ENCODE measurements around the gene NAT14. TPM values are rescaled to one million over a fixed set of nuclear protein-coding genes. Genes with fewer than 3 reads are reported as not detected.
A peak's percentile ranks its signal among the peaks of the same experiment; 100 is the strongest.
"Not testable (repeated sequence)": the region's sequence is repeated elsewhere in the genome, so short reads cannot be mapped to it uniquely, and the experiment has no call there.

NAT14 gene
- total RNA-seq = 6.0 TPM
- long read RNA-seq, partial matches to known transcripts = 0 of 3 reads
- long read RNA-seq, other reads (novel, unspliced or antisense) = 2 of 3 reads

DNA sequence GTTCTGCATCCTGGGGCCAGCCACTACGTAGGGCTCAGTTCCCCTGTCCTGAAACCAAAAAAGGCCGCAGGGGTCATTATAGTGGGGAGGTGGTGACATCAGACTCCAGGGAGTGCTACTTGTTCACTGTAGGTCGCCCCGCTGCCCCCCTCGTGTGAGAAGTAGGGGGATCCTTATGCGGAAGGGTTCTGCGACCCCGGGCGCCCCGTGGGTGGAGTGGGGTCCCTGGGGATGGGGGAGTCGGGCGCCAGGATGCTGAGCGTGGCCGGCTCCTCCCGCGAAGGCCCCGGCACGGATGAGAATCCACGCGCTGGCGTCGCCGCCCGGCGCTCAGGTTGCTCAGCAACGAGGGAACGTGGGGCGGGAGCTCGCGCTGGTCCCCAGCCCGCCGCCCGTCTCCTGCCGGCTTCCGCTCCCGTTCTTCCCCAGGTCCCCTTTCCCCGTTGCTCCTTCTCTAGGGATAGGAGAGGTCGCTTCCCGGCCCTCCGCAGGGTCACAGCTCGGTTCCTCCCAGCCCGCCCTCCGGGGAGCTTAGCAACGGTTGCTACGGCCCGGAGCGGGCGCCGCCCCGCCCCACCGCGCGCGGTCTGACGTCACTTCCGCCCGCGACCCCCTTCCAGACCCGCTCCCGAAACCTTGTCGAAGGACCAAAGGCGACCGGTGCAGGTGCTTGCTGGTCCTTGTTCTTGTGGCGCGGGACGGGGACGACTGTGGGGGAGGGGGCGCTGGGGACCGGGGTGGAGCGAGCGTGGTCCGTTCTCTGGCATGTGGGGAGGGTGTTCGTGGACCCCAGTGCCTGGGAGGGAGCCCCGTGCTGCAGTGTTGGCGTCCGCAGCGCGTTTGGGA lies at the start of gene NAT14:
TSS of gene NAT14 (plus strand) at position 596 of the 846 bp plus-strand sequence. CDS start 521 bp downstream, outside the sequence.
- DNase-seq (peak; percentile 77), ATAC-seq (peak; percentile 39)
- intact Hi-C loops (cut with micrococcal nuclease) = no loop called here

GRCh38 chr19:55436847-55437246 lies 48.1 kb upstream of the NAT14 start:
- intact Hi-C loops (cut with micrococcal nuclease) = no loop called here
- ATAC-seq = no peak
- no peak for DNase-seq

DNA sequence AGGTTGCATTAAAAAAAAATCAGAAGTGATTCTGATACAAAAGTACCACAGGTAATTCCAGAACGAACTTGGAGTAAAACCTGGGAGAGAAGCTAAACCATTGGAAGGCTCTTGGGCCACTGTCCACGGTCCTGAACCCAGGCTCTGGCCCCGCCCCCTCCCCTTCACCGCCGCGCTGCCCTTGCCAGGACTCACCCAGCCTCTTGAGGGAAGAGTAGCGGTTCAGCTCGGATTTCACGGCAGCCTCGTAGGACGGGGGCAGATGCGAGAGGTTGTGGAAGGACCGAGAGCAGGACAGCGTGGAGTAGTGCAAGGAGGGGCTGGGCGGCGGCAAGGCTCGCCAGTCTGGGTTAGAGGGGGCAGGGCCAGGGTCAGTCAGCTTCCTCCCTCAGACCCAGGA lies 47.6 kb upstream of the NAT14 start:
- intact Hi-C loops (cut with micrococcal nuclease) = no loop called here
- ATAC-seq (peak; percentile 89), DNase-seq (peak; percentile 73)

GRCh38 chr19:55439052-55439451 lies 45.9 kb upstream of the NAT14 start:
- DNase-seq (no peak), ATAC-seq (no peak)
- intact Hi-C loops (cut with micrococcal nuclease) = no loop called here

DNA sequence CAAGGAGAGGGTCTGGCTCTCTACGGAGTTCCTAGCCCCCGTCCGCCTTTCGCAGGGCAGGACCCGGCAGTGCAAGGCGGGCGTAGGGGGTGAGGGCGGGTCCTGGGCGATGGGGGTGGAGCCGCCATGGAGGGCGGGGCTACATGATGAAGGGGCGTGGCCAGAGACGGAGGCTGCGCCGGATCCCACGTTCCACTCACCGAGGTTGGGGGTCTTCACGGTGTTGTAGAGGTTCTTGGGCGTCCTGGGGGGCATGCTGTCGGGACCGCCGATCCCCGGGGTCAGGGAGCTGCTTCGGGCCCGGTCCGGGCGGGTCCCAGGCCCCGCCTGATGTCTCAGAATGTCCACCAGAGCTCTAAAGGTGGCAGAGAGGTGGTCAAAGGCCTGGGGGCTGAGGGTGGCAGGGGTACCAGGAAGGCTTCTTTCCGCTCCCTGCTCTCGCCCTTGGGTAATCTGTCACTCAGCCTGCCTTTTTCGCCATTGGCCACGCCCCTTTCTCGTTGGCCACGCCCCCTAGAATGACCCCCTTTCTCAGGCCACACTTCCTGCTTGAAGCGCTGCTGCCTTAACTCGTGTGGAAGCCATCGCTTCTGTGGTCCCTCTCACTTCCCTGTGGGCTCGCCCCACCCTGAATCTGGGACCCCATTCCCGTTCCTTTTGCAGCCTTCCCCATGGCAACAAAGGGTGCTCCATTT lies 44.4 kb upstream of the NAT14 start:
- intact Hi-C loops (cut with micrococcal nuclease) = no loop called here
- DNase-seq (no peak), ATAC-seq (no peak)

GRCh38 chr19:55441319-55441691 lies 43.7 kb upstream of the NAT14 start:
- DNase-seq (no peak), ATAC-seq (no peak)
- intact Hi-C loops (cut with micrococcal nuclease) = no loop called here

- ATAC-seq (no peak), DNase-seq (no peak)
- intact Hi-C loops (cut with micrococcal nuclease) = no loop called here
Observed at GRCh38 chr19:55441692-55442321, 43.2 kb upstream of the NAT14 start.

DNA sequence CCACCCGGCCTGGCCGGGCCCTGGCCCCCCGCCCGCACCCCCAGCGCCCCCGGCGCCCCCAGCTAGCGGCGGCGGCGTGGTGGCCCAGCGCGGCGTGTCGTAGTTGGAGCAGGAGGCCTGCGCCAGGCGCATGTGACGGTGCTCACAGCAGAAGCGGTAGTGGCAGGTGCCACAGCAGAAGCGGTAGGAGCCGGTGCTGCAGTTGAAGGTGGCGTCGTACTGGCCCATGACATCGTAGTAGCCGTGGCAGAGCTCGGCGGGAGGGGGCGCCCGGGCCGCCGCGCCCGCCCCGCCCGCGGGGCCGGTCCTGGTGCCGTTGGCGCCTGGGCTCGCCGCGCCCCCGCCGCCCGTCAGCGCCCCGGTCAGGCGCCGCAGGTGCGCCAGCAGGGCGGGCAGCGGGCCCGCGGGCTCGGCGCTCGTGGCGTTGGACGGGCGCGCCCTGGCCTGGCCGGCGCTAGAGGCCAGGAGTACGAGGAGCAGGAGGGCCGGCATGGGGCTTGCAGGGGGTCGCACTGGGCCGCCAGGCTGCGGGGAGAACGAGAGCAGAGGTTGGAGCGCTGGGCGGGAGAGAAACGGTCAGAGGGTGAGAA lies 42.5 kb upstream of the NAT14 start:
- DNase-seq (no peak), ATAC-seq (no peak)
- intact Hi-C loops (cut with micrococcal nuclease) = no loop called here

DNA sequence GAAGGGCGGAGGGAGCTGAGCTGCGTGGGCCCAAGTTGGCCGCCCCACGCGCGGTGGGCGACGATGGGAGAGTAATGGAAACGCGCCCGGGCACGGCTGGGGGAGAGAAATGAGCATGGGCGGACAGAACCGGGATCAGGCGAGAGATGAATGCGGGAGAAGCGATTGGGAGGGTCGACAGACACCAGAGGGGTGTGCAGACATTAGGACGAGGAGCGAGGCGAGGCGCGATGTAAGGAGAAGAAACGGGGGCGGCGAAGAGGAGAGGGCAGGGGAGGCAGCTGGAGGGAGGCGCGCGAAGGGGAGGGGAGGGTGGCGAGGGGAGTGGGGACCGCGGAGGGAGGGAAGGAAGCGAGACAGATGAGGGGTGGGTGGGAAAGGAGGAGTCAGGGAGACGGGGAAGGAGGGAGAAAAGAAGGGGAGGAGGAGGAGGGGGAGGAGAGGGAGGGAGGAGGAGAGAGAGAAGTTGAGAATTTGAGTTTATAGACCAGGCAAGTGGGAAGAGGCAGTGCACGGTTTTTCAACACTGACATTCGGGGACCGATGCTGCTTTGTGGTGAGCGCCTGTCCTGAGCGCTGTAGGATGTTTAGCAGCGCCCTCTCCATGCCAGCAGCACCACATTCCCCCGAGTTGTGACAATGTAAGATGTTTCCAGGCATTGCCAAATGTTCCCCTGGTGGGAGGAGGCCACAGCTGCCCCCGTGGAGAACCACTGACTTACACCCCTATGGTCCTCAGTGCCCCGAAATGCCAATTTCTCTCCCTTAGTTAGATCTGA lies 41.8 kb upstream of the NAT14 start, which contains the start of gene SHISA7:
TSS of gene SHISA7 (minus strand) at position 256 of the 779 bp plus-strand sequence. CDS start 437 bp downstream, outside the sequence.
- DNase-seq (no peak), ATAC-seq (no peak)
- intact Hi-C loops (cut with micrococcal nuclease) = no loop called here

DNA sequence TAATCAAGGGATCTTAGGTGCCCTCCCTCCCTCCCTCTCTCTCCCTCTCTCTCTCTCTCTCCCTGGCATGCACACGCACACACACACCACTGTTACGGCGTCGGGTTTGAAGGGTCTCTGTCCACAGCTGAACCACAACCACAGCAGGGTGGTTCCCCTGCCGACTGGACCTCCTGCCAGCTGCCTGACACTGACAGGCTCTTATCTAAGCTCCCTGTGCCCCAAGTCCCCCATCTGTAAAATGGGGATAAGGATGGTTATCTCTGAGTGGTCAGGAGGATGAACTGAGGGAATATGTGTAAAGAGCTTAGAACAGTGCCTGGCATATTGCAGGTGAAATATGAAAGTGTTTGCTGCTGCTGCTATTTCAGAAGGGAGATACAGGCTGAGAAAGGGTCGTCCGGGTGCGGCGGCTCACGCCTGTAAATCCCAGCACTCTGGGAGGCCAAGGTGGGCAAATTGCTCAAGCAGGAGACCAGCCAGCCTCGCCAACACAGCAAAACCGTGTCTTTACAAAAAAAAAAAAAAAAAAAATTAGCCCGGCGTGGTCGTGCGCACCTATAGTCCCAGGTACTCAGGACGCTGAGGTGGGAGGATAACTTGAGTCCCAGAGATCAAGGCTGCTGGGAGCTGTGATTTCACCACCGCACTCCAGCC lies 41.0 kb upstream of the NAT14 start:
- intact Hi-C loops (cut with micrococcal nuclease) = no loop called here
- ATAC-seq (no peak), DNase-seq (no peak)

DNA sequence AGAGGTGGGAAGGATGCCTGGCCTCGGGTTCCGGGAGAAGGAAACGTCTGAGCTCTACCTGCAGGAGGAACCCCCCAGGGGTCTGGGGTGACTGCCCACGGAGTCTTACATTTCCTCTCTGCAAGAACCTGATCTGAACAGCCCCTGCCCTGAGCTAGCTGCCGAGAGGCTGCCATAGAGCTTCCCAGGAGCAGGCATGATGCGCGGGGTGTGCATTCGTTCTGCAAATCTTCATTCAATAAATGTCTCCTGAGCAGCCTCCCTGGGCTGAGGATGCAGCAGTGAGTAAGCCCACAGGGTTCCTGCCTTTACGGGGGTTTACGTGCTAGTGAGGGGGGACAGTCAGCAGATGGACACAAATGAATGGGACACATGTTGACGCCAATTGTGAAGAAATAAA lies 40.3 kb upstream of the NAT14 start:
- ATAC-seq (no peak), DNase-seq (no peak)
- intact Hi-C loops (cut with micrococcal nuclease) = no loop called here

GRCh38 chr19:55446060-55446459 lies 38.9 kb upstream of the NAT14 start:
- DNase-seq = no peak
- ATAC-seq = no peak
- intact Hi-C loops (cut with micrococcal nuclease) = no loop called here

DNA sequence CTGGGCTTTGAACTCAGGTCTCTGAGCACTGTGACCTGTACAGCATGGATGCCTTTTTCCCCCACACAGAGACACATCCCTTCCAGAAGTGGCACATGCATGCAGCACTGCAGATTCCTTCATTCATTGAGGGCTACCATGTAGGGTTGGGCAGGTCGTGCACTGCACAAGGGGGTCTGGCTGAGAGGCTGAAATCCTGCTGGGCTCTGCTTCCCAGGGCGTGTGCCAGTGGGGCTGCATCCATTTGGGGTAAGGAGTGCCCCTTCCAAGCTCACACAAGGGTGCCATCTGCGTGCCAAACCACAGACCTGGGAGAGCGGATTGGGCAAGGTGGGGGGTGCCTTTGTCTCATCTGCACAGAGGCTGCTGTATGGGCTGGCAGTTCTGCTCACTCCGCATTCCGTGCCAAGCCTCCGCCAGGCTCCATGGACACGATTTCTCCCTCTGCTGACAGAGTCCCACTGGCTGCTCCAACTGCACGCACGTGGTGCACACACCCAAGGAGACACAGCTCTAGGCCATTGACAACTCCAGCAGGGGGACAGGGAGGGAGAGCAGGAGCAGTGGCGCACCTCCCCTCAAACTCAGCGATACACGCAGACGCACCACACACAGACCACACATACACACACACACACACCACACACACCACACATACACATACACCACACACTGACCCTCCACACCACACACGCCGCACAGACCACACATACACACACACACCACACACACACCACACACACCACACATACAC lies 37.4 kb upstream of the NAT14 start:
- ATAC-seq = peak; percentile 53
- DNase-seq = no peak
- intact Hi-C loops (cut with micrococcal nuclease) = no loop called here

DNA sequence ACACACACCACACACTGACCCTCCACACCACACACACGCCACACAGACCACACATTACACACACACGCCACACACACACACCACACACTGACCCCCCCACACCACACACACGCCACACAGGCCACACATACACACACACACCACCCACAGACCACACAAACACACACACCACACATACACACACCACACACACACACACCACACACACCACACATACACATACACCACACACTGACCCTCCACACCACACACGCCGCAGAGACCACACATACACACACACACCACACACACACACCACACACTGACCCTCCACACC lies 36.9 kb upstream of the NAT14 start:
- DNase-seq; intact Hi-C loops (cut with micrococcal nuclease); ATAC-seq: not testable (repeated sequence)

DNA sequence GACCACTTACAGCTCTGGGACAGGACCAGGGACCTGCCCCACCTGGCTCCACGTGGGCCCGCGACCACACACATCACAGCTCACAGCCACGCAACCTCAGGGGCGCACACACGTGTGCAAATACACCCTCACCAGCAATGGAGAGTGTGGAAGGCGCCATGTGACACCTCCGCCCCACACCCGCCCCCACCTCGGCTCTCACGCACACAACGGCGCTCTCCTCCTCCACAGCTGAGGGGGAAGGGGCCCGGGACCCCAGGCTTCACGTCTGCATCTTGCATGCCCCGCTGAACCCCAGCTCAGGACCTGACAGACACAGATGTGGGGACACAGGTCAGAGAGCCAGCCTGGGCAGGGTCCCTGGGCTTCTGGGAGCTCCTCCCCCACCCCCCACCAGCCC lies 35.5 kb upstream of the NAT14 start:
- ATAC-seq (no peak), DNase-seq (no peak)
- intact Hi-C loops (cut with micrococcal nuclease) = no loop called here

DNA sequence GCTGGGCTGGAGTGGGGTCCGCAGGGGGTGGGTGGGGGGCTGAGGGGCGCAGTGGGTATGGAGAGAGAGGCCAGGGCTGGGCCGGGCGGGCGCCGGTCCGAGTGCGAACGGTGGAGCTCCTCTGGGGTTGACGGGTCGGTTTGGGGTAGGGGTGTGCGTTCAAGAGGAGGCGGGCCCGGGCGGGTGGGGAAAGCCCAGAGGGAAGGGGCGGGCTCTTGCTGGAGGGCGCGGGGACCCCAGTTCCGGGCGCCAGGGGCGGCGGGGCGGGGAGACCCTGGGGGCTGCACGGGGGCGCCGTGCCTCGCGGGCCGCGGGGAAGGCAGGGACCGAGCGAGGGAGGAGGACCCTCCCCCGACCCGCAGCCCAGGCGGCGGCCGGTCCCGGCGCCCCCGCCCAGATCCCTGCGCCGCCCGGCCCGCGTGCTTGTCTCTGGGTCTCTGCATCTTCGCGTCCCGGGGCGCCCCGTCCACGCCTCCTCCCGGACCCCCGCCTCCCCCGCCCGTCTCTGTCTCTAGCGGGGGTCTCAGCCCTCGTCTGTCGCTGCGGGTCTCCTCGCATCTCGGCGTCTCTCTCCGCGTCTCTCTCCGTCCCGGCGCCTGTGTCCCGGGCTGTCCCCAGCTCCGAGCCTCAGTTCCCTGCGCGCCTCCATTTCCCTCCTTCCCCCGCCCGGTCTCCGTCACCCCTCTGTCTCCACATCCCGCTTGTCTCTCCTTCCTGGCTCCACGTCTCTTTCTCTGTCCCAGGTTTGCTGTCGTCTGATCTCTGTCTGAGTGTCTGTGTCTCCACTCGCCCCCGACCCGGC lies 33.6 kb upstream of the NAT14 start:
- ATAC-seq (no peak), DNase-seq (no peak)
- intact Hi-C loops (cut with micrococcal nuclease) = no loop called here
